Ectodermal cell (in vitro differentiated cells): ENCODE measurements around the gene ADRA2C.
"Not testable (repeated sequence)": the region's sequence is repeated elsewhere in the genome, so short reads cannot be mapped to it uniquely, and the experiment has no call there.

ENCODE experiments used
- H3K27ac ChIP-seq: 2 replicates; pipeline ENCODE4 v1.7.0; 2013; ENCODE audit warnings: mild to moderate bottlenecking, low read depth, low read length; ENCODE audit not compliant: insufficient read depth, poor library complexity, severe bottlenecking
- H3K27me3 ChIP-seq: 2 replicates; pipeline ENCODE4 v1.7.0; 2013; ENCODE audit warnings: mild to moderate bottlenecking, low read length; ENCODE audit not compliant: insufficient read depth, control insufficient read depth, poor library complexity, severe bottlenecking
- H3K36me3 ChIP-seq: one replicate; pipeline ENCODE4 v1.7.0; 2013; ENCODE audit warnings: low read length; ENCODE audit not compliant: control insufficient read depth, insufficient read depth
- H3K4me1 ChIP-seq: one replicate; pipeline ENCODE4 v1.7.0; 2013; ENCODE audit warnings: low read length; ENCODE audit not compliant: control insufficient read depth, insufficient read depth
- H3K4me3 ChIP-seq: 2 replicates; pipeline ENCODE4 v1.7.0; 2013; ENCODE audit warnings: low read depth, low read length, control low read depth; ENCODE audit not compliant: insufficient read depth
- H3K9me3 ChIP-seq: 2 replicates; pipeline ENCODE4 v1.7.0; 2013; ENCODE audit warnings: mild to moderate bottlenecking, low read length, moderate library complexity; ENCODE audit not compliant: control insufficient read depth
- WGBS, 2 experiments: methylation state at CpG; one replicate each; pipeline ENCODE4 v1.1.7; 2013; ENCODE audit warnings: missing lambda C conversion rate in 2 of 2; 5-methylcytosine and 5-hydroxymethylcytosine counted together

ADRA2C gene

GRCh38 chr4:3811621-3812020 lies 45.4 kb downstream of the ADRA2C start:
- no peak overlapping the region for H3K27ac ChIP-seq
- H3K4me3 ChIP-seq = no peak overlapping the region
- H3K4me1 ChIP-seq = no peaks in the 10 kb centered on the region
- H3K9me3 ChIP-seq = no peaks in the 10 kb centered on the region
- WGBS, 2 experiments = 91 to 92% methylated on average over 6 of the region's 6 CpGs
- H3K27me3 ChIP-seq = peaks cover 44% of the 10 kb centered on the region
- no peaks in the 10 kb centered on the region for H3K36me3 ChIP-seq

DNA sequence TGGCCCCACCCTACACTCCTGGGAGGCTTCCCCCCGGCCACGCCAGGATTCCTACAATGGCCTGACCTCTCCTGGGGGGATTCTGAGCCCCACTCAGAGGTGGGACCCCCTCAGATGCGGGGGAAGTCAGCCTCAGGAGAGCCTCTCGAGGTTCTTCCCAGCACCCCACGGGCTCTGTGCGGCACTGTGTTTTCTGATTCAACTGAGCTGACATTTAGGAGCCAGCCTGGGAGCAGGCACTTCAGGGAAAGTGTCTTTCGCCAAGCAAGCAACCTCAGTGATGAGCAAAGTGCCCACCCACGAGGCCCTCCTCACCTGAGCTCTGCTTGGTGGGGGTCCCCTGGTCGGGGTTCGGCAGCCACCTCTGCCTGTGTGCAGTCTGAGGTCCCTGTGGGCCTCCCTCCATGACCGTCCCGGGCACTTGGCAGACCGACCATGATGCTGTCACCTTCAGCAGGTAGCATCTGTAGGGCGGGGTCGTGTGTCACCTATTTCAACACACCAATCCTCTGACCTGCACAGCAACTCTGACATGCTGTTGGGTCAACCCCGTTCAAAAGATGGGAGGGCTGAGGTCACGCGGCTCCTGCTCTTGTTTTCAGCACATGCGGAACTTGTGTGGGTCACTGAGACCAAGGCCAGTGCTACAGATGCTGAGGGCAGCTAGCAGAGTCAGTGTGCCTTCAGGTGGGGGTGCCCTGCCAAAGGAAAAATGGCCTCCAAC lies 46.2 kb downstream of the ADRA2C start:
- Histone ChIP-seq H3K9me3 (no peaks in the 10 kb centered on the region), H3K27me3 (peaks cover 44% of the 10 kb centered on the region), H3K4me3 (no peak overlapping the region), H3K36me3 (no peaks in the 10 kb centered on the region), H3K4me1 (no peaks in the 10 kb centered on the region), H3K27ac (no peak overlapping the region)
- 91 to 92% methylated on average over 19 of the region's 19 CpGs for WGBS, 2 experiments

DNA sequence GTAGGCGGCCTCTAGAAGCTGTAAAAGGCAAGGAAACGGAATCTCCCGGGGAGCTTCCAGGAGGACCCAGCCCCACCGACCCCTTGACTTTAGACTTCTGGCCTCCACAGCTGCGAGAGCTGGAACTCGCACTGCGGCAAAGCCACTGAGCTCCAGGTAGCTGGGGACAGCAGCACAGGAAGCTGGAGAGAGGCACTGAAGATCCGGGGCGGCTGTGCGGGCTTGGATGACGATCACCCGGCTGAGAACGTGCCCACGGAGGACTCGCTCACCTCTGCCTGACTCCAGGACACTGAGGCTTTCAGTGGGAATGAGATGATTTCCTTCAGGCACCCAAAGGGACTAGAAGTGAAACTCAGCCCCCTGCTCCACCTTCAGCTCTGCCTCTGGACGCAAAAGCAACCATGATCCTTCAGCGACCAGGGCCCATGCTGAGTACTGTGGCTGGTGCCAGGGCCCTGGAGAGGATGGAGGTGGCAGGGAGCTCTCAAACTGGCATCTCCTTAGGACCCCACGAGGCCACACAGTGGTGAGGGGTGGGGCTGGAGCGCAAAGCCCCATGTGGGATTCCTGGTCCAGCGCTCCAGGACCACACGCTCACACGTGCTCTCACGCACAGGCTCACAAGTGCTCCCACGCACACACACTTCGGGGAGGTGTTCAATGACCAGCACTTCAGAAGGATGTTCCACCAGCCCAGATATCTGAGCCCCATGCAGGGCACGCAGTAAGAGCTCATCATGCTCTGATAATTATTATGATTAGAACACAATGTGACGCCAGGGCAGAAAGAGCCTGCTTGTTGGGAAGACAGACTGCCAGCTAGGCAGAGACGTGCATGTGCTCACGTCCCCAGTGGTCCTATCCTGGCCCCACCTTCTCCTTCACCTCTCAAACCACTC lies 47.2 kb downstream of the ADRA2C start:
- WGBS, 2 experiments = 90 to 91% methylated on average over 29 of the region's 29 CpGs

DNA sequence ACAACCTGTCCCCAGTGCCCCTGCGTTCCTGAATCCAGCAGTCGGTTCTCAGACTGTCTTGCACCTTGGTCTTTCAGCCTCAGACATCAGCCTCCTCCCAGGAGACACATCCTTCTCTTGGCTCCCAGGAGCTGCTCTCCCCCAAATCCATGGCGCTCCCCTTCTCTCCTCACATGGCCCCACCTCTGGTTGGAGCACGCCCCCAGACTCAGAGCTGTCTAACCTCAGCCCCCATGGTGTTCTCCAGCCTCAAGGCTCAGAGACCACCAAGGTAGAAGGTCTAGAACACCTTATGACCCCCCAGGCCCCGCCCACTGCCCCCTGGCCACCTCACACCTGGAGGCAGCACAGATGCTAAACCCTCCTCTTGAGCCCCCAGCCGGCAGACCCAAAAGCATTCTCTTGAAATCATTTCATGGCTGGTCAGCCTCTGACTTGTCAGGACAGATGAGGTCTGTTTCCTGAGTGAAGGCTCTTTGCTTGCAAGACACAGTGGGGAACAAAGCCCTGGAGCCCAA lies 47.9 kb downstream of the ADRA2C start:
- WGBS, 2 experiments = 91 to 93% methylated on average over 6 of the region's 6 CpGs

More for the DNA sequence above, 47.2 kb downstream of the ADRA2C start:
- no peaks in the 10 kb centered on the region for H3K36me3 ChIP-seq
- no peaks in the 10 kb centered on the region for H3K9me3 ChIP-seq
- no peak overlapping the region for H3K27ac ChIP-seq
- H3K27me3 ChIP-seq = peaks cover 40% of the 10 kb centered on the region
- H3K4me1 ChIP-seq = no peaks in the 10 kb centered on the region
- H3K4me3 ChIP-seq = no peak overlapping the region

DNA sequence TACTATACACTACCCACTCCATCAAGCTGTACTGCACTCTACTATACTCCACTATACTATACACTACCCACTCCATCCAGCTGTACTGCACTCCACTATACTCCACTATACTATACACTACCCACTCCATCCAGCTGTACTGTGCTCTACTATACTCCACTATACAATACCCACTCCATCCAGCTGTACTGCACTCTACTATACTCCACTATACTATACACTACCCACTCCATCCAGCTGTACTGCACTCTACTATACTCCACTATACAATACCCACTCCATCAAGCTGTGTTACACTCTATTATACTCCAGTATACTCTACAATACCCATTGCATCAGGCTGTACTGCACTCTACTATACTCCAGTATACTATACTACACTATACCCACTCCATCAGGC lies 48.7 kb downstream of the ADRA2C start:
- H3K4me1 ChIP-seq, H3K4me3 ChIP-seq, H3K36me3 ChIP-seq, H3K9me3 ChIP-seq, H3K27ac ChIP-seq: not testable (repeated sequence)
- peaks cover 31% of the 10 kb centered on the region for H3K27me3 ChIP-seq

More for the DNA sequence above, 47.9 kb downstream of the ADRA2C start:
- H3K4me1 ChIP-seq = no peaks in the 10 kb centered on the region
- no peak overlapping the region for H3K4me3 ChIP-seq
- no peak overlapping the region for H3K27ac ChIP-seq
- H3K9me3 ChIP-seq = no peaks in the 10 kb centered on the region
- peaks cover 33% of the 10 kb centered on the region for H3K27me3 ChIP-seq
- H3K36me3 ChIP-seq = no peaks in the 10 kb centered on the region

- H3K27ac ChIP-seq = no peak overlapping the region
- WGBS, 2 experiments = 91 to 94% methylated on average over 8 of the region's 8 CpGs
- peaks cover 13% of the 10 kb centered on the region for H3K4me1 ChIP-seq
- no peaks in the 10 kb centered on the region for H3K36me3 ChIP-seq
- H3K27me3 ChIP-seq = peaks cover 21% of the 10 kb centered on the region
- H3K4me3 ChIP-seq = no peak overlapping the region
- H3K9me3 ChIP-seq = no peaks in the 10 kb centered on the region
These were observed 50.2 kb downstream of the ADRA2C start for GRCh38 chr4:3816256-3816825.

DNA sequence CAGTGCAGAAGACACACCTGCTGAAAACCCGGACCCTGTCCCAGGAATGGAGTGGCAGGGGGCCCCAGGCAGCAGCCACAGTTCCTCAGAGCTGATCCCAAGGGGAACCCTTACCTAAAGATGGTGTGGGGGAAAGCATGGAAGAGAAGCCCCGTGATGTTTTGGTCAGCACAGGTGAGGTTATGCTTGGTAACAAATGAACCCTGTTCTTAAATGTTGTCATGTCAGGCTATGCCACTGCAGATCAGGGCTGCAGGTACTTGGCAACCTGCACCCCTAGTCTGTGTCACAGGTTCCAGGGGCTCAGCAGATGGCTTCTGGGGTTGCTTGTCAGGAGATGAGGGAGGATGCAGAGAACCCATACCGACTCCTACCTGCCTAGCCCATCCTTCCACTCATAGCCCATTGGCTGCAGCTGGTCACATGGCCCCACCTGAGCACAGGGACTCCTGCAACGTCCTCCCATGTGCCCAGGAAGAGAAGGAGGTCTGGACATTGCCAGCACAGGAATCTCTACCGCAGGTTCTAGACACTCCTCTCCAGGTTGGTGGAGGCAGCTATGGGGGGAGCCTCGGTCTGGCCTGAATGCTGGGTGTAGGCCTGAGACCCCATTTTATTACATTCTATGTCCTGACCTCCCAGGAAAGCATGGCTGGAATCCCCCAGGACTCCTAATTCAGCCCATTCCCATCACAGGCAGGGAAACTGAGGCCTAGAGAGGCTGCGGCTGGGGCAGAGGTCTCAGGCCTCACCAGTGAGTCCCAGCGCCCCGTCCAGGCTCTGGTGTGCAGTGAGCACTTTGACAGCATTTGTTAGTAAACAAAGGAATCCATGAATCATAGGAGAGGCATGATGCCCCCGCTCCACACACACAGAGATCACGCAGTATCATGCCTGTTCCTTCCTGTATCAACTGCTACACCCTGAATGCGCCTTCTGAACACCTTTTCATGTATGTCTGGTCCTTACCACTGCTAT lies 51.1 kb downstream of the ADRA2C start:
- Histone ChIP-seq H3K4me1 (peaks cover 23% of the 10 kb centered on the region), H3K9me3 (no peaks in the 10 kb centered on the region), H3K27me3 (peaks cover 14% of the 10 kb centered on the region), H3K36me3 (no peaks in the 10 kb centered on the region), H3K27ac (no peak overlapping the region), H3K4me3 (no peak overlapping the region)
- 90 to 95% methylated on average over 12 of the region's 12 CpGs for WGBS, 2 experiments
